ENCODE measurements around the gene SOCS1. TPM values are rescaled to one million over a fixed set of nuclear protein-coding genes. Genes with fewer than 3 reads are reported as not detected.

The SOCS1 gene
- total and polyA plus RNA-seq, 12 donors: 0.60 to 12.2 (median 2.5) TPM

- H3K4me1 ChIP-seq: peaks cover 7 to 40% (median 14%) of the 10 kb centered on the region in 9 donors
- intact Hi-C loops (cut with DNase I): loop anchor here in 3 of 10 donors (10.0 kb wide), 2 partner anchors 117 to 147 kb away; no protein-coding TSS in a partner anchor
- H3K27me3 ChIP-seq: no peaks in the 10 kb centered on the region
- H3K9me3 ChIP-seq: no peaks in the 10 kb centered on the region
- DNase-seq (no peak), ATAC-seq (no peak)
- WGBS, 2 donors: 85 to 86% methylated on average over 18 of the region's 18 CpGs
- H3K27ac ChIP-seq: peak overlapping the region in 1 of 10 donors; percentile 100
- peak overlapping the region in 1 of 10 donors; percentile 93 for H3K4me3 ChIP-seq
- TF ChIP-seq CTCF (IDR thresholded peaks at IDR 0.05): no peak
- peaks cover 0 to 37% (median 0%) of the 10 kb centered on the region in 9 donors for H3K36me3 ChIP-seq
Observed at GRCh38 chr16:11251525-11252481, 4.2 kb downstream of the SOCS1 start.

GRCh38 chr16:11250786-11251524 is 5.0 kb downstream of the SOCS1 start:
- Histone ChIP-seq H3K4me1 (peaks cover 5 to 41% (median 12%) of the 10 kb centered on the region in 9 donors), H3K27me3 (no peaks in the 10 kb centered on the region), H3K27ac (peak overlapping the region in 1 of 10 donors; percentile 50), H3K36me3 (peaks cover 0 to 37% (median 0%) of the 10 kb centered on the region in 9 donors), H3K9me3 (no peaks in the 10 kb centered on the region), H3K4me3 (no peak overlapping the region)
- intact Hi-C loops (cut with DNase I): loop anchor here in 3 of 10 donors (10.0 kb wide), 2 partner anchors 116 to 146 kb away; no protein-coding TSS in a partner anchor
- 97% methylated on average over 10 of the region's 10 CpGs for WGBS, 2 donors
- DNase-seq: no peak
- no peak for ATAC-seq
- TF ChIP-seq CTCF (IDR thresholded peaks at IDR 0.05): no peak

GRCh38 chr16:11250091-11250785 is 5.8 kb downstream of the SOCS1 start:
- intact Hi-C loops (cut with DNase I): loop anchor here in 3 of 10 donors (10.0 kb wide), 2 partner anchors 115 to 145 kb away; no protein-coding TSS in a partner anchor

More at GRCh38 chr16:11250091-11250785, 5.8 kb downstream of the SOCS1 start:
- Histone ChIP-seq H3K4me1 (peaks cover 5 to 43% (median 12%) of the 10 kb centered on the region in 9 donors), H3K36me3 (peaks cover 0 to 35% (median 0%) of the 10 kb centered on the region in 9 donors), H3K4me3 (no peak overlapping the region), H3K27ac (no peak overlapping the region), H3K9me3 (no peaks in the 10 kb centered on the region), H3K27me3 (no peaks in the 10 kb centered on the region)
- no peak for DNase-seq
- no peak for ATAC-seq
- TF ChIP-seq CTCF (IDR thresholded peaks at IDR 0.05): no peak
- 76 to 81% methylated on average over 16 of the region's 16 CpGs for WGBS, 2 donors

Measured in heart right ventricle (tissue), 16 donors.